GM12878 (cell line): Measurements from ENCODE around the gene RAB22A. TPM values are rescaled to one million over a fixed set of nuclear protein-coding genes. Genes with fewer than 3 reads are reported as not detected.

Source experiments
- ATAC-seq: fragments of 200-7000 bp; cut with Tn5 transposase; 3 replicates; pipeline ENCODE4 v1.9.1; 2020; ENCODE audit warnings: mild to moderate bottlenecking, moderate library complexity
- BruUV-seq: library from RNA; stranded (reverse); fragments of 400-500 nt; replicated peaks from 2 replicates; lab custom pipeline; 2021; lab: Mats Ljungman, UMichigan
- CTCF ChIA-PET: fragments of 300-600 bp; sonication (Branson Sonifier 250); formaldehyde crosslinking; extraction: SDS; loops from one replicate; lab custom pipeline; 2021; ENCODE audit warnings: inconsistent platforms; lab: Yijun Ruan, JAX
- POLR2A ChIA-PET: fragments of 350-600 bp; formaldehyde crosslinking; extraction: SDS; loops from one replicate; lab custom pipeline; 2021; ENCODE audit warnings: inconsistent platforms; lab: Charles Lee
- RAD21 ChIA-PET: fragments of 300-600 bp; sonication (Branson Sonifier 250); formaldehyde crosslinking; loops from one replicate; lab custom pipeline; 2023; ENCODE audit warnings: antibody characterized with exemption; ENCODE audit not compliant: unreplicated experiment; lab: Charles Lee
- SMC1A ChIA-PET: fragments of 300-600 bp; sonication (Branson Sonifier 250); formaldehyde crosslinking; loops from one replicate; lab custom pipeline; 2023; ENCODE audit not compliant: unreplicated experiment, uncharacterized antibody; lab: Charles Lee
- DNase-seq: peaks from one replicate; pipeline ENCODE4 v3.0.0-alpha.2; 2011; ENCODE audit warnings: low read depth, low spot score
- FAIRE-seq: peaks from 3 replicates; lab custom pipeline; 2011; peaks lifted over from hg19 to GRCh38; lab: Jason Lieb, UNC
- H2AFZ ChIP-seq: 2 replicates; pipeline ENCODE4 v1.6.0; 2011; ENCODE audit warnings: low read depth, low read length, control low read depth; ENCODE audit not compliant: control insufficient read depth
- H3K27ac ChIP-seq: 2 replicates; pipeline ENCODE4 v1.5.1; 2011; ENCODE audit warnings: control low read depth; ENCODE audit not compliant: control insufficient read depth, insufficient read depth
- H3K27me3 ChIP-seq, 2 experiments: replicated peaks in 1 of 2; 2 replicates each; pipeline versions ENCODE4 v1.6.0 to v1.6.1; 2011; ENCODE audit warnings: low read length in 1 of 2; ENCODE audit not compliant: control insufficient read depth in 2 of 2, insufficient read depth in 2 of 2
- H3K36me3 ChIP-seq, 2 experiments: 2 replicates each; pipeline ENCODE4 v1.5.1; 2011; ENCODE audit warnings: low read length in 1 of 2; ENCODE audit not compliant: control insufficient read depth in 2 of 2, insufficient read depth in 2 of 2
- H3K4me1 ChIP-seq: 2 replicates; pipeline ENCODE4 v1.6.1; 2011; ENCODE audit warnings: mild to moderate bottlenecking, low read length, moderate library complexity, mixed read lengths; ENCODE audit not compliant: control insufficient read depth, insufficient read depth
- H3K4me2 ChIP-seq: 2 replicates; pipeline ENCODE4 v1.6.0; 2011; ENCODE audit warnings: control low read depth; ENCODE audit not compliant: control insufficient read depth, insufficient read depth
- H3K4me3 ChIP-seq: fragments of 200-600 bp; sonication (generic); 2 replicates; pipeline ENCODE4 v1.5.1; 2016
- H3K79me2 ChIP-seq: 2 replicates; pipeline ENCODE4 v1.6.0; 2011; ENCODE audit warnings: low read length; ENCODE audit not compliant: control insufficient read depth, insufficient read depth
- H3K9ac ChIP-seq: 2 replicates; pipeline ENCODE4 v1.8.0; 2011; ENCODE audit warnings: low read length, control low read depth, mixed read lengths; ENCODE audit not compliant: control insufficient read depth, insufficient read depth
- H3K9me3 ChIP-seq: replicated peaks from 3 replicates; pipeline ENCODE4 v1.5.1; 2011; ENCODE audit warnings: mild to moderate bottlenecking, low read length; ENCODE audit not compliant: control insufficient read depth, insufficient read depth
- H4K20me1 ChIP-seq: 2 replicates; pipeline ENCODE4 v1.6.0; 2011; ENCODE audit not compliant: control insufficient read depth, insufficient read depth
- FOS ChIP-seq: IDR thresholded peaks from 3 replicates; pipeline ENCODE4 v1.6.1; 2011; ENCODE audit warnings: borderline replicate concordance; ENCODE audit not compliant: insufficient read length; ENCODE audit errors: extremely low read depth
- FOXM1 ChIP-seq: IDR thresholded peaks from 2 replicates; pipeline ENCODE4 v1.6.1; 2012; ENCODE audit warnings: low read depth, mild to moderate bottlenecking, inconsistent platforms, low read length, moderate library complexity
- GATAD2B ChIP-seq: fragments of 450-650 bp; conservative IDR thresholded peaks from 2 replicates; pipeline ENCODE4 v1.6.1; 2017; ENCODE audit warnings: low read depth, mild to moderate bottlenecking, moderate library complexity
- IKZF1 ChIP-seq: fragments of 450-650 bp; conservative IDR thresholded peaks from 2 replicates; pipeline ENCODE4 v1.6.1; 2017; ENCODE audit warnings: antibody characterized with exemption, mild to moderate bottlenecking
- MTA2 ChIP-seq: fragments of 450-650 bp; IDR thresholded peaks from 2 replicates; pipeline ENCODE4 v1.6.1; 2016; ENCODE audit warnings: low read depth, mild to moderate bottlenecking, moderate library complexity
- PAX5 ChIP-seq: IDR thresholded peaks from 2 replicates; pipeline ENCODE4 v1.6.1; 2011; ENCODE audit warnings: low read depth, low read length, borderline replicate concordance
- SIN3A ChIP-seq: IDR thresholded peaks from 2 replicates; pipeline ENCODE4 v1.6.1; 2012; ENCODE audit warnings: low read depth, low read length, improper control_type of control experiment
- STAT1 ChIP-seq: fragments of 450-650 bp; conservative IDR thresholded peaks from 2 replicates; pipeline ENCODE4 v1.6.1; 2014; ENCODE audit warnings: antibody characterized with exemption, mild to moderate bottlenecking
- SUZ12 ChIP-seq: fragments of 200-600 bp; sonication (generic); IDR thresholded peaks from one replicate; pipeline ENCODE4 v1.6.1; 2018; ENCODE audit warnings: antibody characterized with exemption, mild to moderate bottlenecking; ENCODE audit not compliant: unreplicated experiment
- ZBTB11 ChIP-seq: fragments of 450-650 bp; formaldehyde crosslinking; IDR thresholded peaks from 2 replicates; pipeline ENCODE4 v1.5.0; 2022; ENCODE audit warnings: mild to moderate bottlenecking, missing genetic modification characterization
- ZNF24 ChIP-seq: fragments of 450-650 bp; IDR thresholded peaks from 2 replicates; pipeline ENCODE4 v1.6.1; 2017; ENCODE audit warnings: antibody characterized with exemption, mild to moderate bottlenecking
- WGBS: methylation state at CpG from one replicate; pipeline ENCODE4 v1.1.6; 2016; ENCODE audit warnings: low lambda C conversion rate; ENCODE audit not compliant: insufficient replicate concordance, insufficient coverage; ENCODE audit errors: missing lambda C conversion rate; 5-methylcytosine and 5-hydroxymethylcytosine counted together
- in situ Hi-C: fragments of 300-500 bp; cut with MboI; formaldehyde crosslinking; loops from 9 replicates; pipeline ENCODE4 v1.14.3; 2018; ENCODE audit warnings: mixed read lengths
- intact Hi-C: fragments of 100-400 bp; cut with micrococcal nuclease; formaldehyde crosslinking; loops from one replicate; pipeline ENCODE4 v1.14.2; 2022; ENCODE audit not compliant: unreplicated experiment
- polyA plus RNA-seq, 11 experiments: library from polyadenylated mRNA; depleted of rRNA in 4 of 11; unstranded in 6 of 11; stranded (reverse) in 5 of 11; fragments of >200 nt; fragmentation: Nextera tagmentation in 4 of 11; fragmentation: Illumina TruSeq in 1 of 11; extraction: Ambion mirVana in 4 of 11; extraction: Trizol in 1 of 11; gene quantifications; 1 replicate in 1 of 11; 2 replicates in 10 of 11; pipeline versions ENCODE4 v1.2.1 to v1.2.3, GENCODE V29; 2011 to 2016; ENCODE audit warnings: inconsistent platforms in 2 of 11, missing spikeins in 2 of 11, low read depth in 1 of 11
- total RNA-seq, 4 experiments: library from RNA; depleted of rRNA in 3 of 4; stranded (reverse); fragments of >200 nt in 3 of 4; fragmentation: Illumina TruSeq in 1 of 4; extraction: Trizol in 1 of 4; gene quantifications; 2 replicates each; pipeline versions ENCODE4 v1.2.1 to v1.2.3, GENCODE V29; 2013 to 2021

The RAB22A gene
- total and polyA plus RNA-seq, 10 of the 15 experiments (the other 5 are each of a cell fraction or from before 2014, with no cell fraction given): 2.7 to 12.0 (median 10.0) TPM

- TF ChIP-seq IKZF1: no peak
- TF ChIP-seq FOXM1: no peak
- TF ChIP-seq ZBTB11 (CRISPR knock-in tag): no peak
- TF ChIP-seq STAT1: no peak
- no peak for TF ChIP-seq PAX5
- no peak for TF ChIP-seq SIN3A
- TF ChIP-seq GATAD2B: no peak
- no peak for TF ChIP-seq SUZ12
These were observed 66.3 kb downstream of the RAB22A start (continued) for GRCh38 chr20:58375759-58376352.

- no peak overlapping the region for H3K27ac ChIP-seq
- H3K9ac ChIP-seq: no peak overlapping the region
- no peaks in the 10 kb centered on the region for H4K20me1 ChIP-seq
- H3K36me3 ChIP-seq: no peaks in the 10 kb centered on the region
- H3K27me3 ChIP-seq: no peaks in the 10 kb centered on the region
- no peaks in the 10 kb centered on the region for H3K79me2 ChIP-seq
- TF ChIP-seq ZNF24 (0 out of 2 replicates have a peak, but pooled peaks have one; percentile 36), FOS (no peak), MTA2 (no peak)
- H3K4me2 ChIP-seq: no peak overlapping the region
- H2AFZ ChIP-seq: no peak overlapping the region
- SMC1A ChIA-PET: interaction anchor here (0.7 to 1.4 kb wide), 3 partner anchors 10 to 87 kb away, joined by 3 to 5 read pairs (median 3); no protein-coding TSS in a partner anchor
- intact Hi-C loops (no loop called here), in situ Hi-C loops (no loop called here)
- ATAC-seq (no peak), FAIRE-seq (no peak), DNase-seq (no peak)
- CTCF ChIA-PET: no interaction called here
- WGBS: 0% methylated on average over 1 of the region's 1 CpG
- BruUV-seq: no TSS peak
- RAD21 ChIA-PET: no interaction called here
- no peaks in the 10 kb centered on the region; the same call in 1 of the 2 replicates for H3K4me1 ChIP-seq
- H3K9me3 ChIP-seq: peaks cover 9% of the 10 kb centered on the region
- POLR2A ChIA-PET: interaction anchor here (0.6 kb wide), 1 partner anchor 63 kb away, joined by 3 read pairs; no protein-coding TSS in a partner anchor
- no peak overlapping the region for H3K4me3 ChIP-seq
These were observed 67.5 kb downstream of the RAB22A start for GRCh38 chr20:58377017-58377416.
